ENCODE measurements around the gene TGM1. TPM values are rescaled to one million over a fixed set of nuclear protein-coding genes. Genes with fewer than 3 reads are reported as not detected.
A peak's percentile ranks its signal among the peaks of the same experiment; 100 is the strongest.

The TGM1 gene
- total and polyA plus RNA-seq, 10 of the 15 experiments (the other 5 are each of a cell fraction or from before 2014, with no cell fraction given) = 0.05 to 5.9 (median 1.8) TPM

DNA sequence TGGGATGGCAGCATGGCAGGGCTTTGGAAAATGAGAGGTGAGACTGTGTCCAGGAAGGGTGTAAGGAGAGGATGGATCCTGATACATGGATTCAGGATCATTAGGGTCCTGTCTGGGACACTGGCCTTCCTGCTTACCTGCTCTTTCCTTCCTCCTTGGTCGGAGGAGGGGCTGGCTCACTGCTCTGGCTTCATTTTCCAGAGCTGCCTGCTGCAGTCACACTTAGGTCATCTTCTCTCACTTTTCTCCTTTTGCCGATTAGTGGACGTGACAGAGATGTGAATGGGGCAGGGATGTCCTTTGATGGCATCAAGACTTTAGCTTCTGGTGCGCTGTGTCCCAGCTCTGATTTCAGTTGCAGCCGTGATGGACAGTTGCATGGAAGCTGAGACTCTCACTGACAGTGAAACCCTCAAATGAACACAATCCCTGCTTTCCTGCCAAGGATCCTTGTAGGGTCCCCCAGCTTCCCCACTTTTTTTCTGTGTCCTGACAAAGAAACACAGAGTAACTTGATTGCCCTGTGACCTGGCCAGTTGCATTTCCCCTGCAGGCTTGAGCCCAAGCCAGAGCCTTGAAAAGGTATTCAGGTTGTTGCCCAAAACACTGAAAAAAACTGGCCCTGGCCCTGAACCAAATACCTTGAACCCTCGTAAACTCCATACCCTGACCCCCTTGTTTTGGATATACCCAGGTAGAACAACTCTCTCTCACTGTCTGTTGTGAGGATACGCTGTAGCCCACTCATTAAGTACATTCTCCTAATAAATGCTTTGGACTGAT is 45.6 kb upstream of the TGM1 start:
- H3K36me3 ChIP-seq (ENCODE audit: control insufficient read depth in 2 of 2, insufficient read depth in 2 of 2, low read length in 1 of 2) = peaks cover 11 to 21% of the 10 kb centered on the region in 2 experiments; a peak in 3 of 4 replicates
- no peak overlapping the region for H2AFZ ChIP-seq (ENCODE audit: control insufficient read depth, low read depth, low read length)
- ChIA-PET SMC1A (ENCODE audit: uncharacterized antibody, unreplicated experiment) (interaction anchor here (0.5 to 4.9 kb wide), 17 partner anchors 11 to 608 kb away, joined by 3 to 36 read pairs (median 5); partner anchors contain the start of genes IPO4, MDP1 and TINF2), POLR2A (interaction anchor here (0.6 to 3.3 kb wide), 10 partner anchors 9 to 194 kb away, joined by 3 to 26 read pairs (median 4); partner anchors contain the start of genes CHMP4A, DCAF11, DHRS1 and NOP9), RAD21 (ENCODE audit: unreplicated experiment) (interaction anchor here (0.7 to 4.0 kb wide), 27 partner anchors 9 to 719 kb away, joined by 3 to 52 read pairs (median 5); partner anchors contain the start of genes CHMP4A, DHRS1, IPO4 and IRF9), CTCF (interaction anchor here (0.6 to 7.9 kb wide), 57 partner anchors 10 to 1302 kb away, joined by 3 to 149 read pairs (median 4); partner anchors contain the start of genes ADCY4, CHMP4A, DHRS1 and IPO4)
- FAIRE-seq (no peak), ATAC-seq (no peak), DNase-seq (ENCODE audit: low read depth, low spot score) (no peak)
- whole genome bisulfite sequencing (ENCODE audit: insufficient coverage, insufficient replicate concordance, low lambda C conversion rate, missing lambda C conversion rate) = 69% methylated on average over 7 of the region's 7 CpGs
- no peak overlapping the region for H3K4me3 ChIP-seq
- in situ Hi-C loops (cut with MboI) = no loop called here
- H3K9me3 ChIP-seq (replicated peaks; ENCODE audit: control insufficient read depth, insufficient read depth, low read length) = no peaks in the 10 kb centered on the region
- H3K27ac ChIP-seq (ENCODE audit: control insufficient read depth, insufficient read depth) = no peak overlapping the region
- BruUV-seq (replicated peaks) = no TSS peak
- H4K20me1 ChIP-seq (ENCODE audit: control insufficient read depth, insufficient read depth) = no peaks in the 10 kb centered on the region
- no peak overlapping the region for H3K4me2 ChIP-seq (ENCODE audit: control insufficient read depth, insufficient read depth)
- no peak overlapping the region for H3K9ac ChIP-seq (ENCODE audit: control insufficient read depth, insufficient read depth, low read length)
- H3K27me3 ChIP-seq (replicated peaks in 1 of 2; ENCODE audit: control insufficient read depth in 2 of 2, insufficient read depth in 2 of 2, low read length in 1 of 2) = no peaks in the 10 kb centered on the region
- no peaks in the 10 kb centered on the region for H3K79me2 ChIP-seq (ENCODE audit: control insufficient read depth, insufficient read depth, low read length)
- intact Hi-C loops (cut with micrococcal nuclease; ENCODE audit: unreplicated experiment) = no loop called here
- H3K4me1 ChIP-seq (ENCODE audit: control insufficient read depth, insufficient read depth, low read length) = peaks cover 33% of the 10 kb centered on the region
- TF ChIP-seq IKZF1 (conservative IDR thresholded peaks at IDR 0.05) (0 out of 2 replicates have a peak, but pooled peaks have one; percentile 6), NBN (IDR thresholded peaks at IDR 0.05) (peak; percentile 8; the same call in 1 of the 2 replicates), NFIC (IDR thresholded peaks at IDR 0.05; ENCODE audit: low read depth, low read length) (no peak), FOXK2 (IDR thresholded peaks at IDR 0.05) (no peak), SIX5 (IDR thresholded peaks at IDR 0.05; ENCODE audit: low read depth, low read length, severe bottlenecking) (no peak), ZBTB40 (IDR thresholded peaks at IDR 0.05; ENCODE audit: borderline replicate concordance) (no peak), SREBF2 (IDR thresholded peaks at IDR 0.05; ENCODE audit: low read length) (no peak), YBX1 (IDR thresholded peaks at IDR 0.05) (no peak), ZNF24 (IDR thresholded peaks at IDR 0.05) (no peak)
- TF ChIP-seq, protein P1, sequence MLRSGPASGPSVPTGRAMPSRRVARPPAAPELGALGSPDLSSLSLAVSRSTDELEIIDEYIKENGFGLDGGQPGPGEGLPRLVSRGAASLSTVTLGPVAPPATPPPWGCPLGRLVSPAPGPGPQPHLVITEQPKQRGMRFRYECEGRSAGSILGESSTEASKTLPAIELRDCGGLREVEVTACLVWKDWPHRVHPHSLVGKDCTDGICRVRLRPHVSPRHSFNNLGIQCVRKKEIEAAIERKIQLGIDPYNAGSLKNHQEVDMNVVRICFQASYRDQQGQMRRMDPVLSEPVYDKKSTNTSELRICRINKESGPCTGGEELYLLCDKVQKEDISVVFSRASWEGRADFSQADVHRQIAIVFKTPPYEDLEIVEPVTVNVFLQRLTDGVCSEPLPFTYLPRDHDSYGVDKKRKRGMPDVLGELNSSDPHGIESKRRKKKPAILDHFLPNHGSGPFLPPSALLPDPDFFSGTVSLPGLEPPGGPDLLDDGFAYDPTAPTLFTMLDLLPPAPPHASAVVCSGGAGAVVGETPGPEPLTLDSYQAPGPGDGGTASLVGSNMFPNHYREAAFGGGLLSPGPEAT (IDR thresholded peaks at IDR 0.05; ENCODE audit: low read depth) = 0 out of 2 replicates have a peak, but pooled peaks have one; percentile 3
- TF ChIP-seq, protein P2, sequence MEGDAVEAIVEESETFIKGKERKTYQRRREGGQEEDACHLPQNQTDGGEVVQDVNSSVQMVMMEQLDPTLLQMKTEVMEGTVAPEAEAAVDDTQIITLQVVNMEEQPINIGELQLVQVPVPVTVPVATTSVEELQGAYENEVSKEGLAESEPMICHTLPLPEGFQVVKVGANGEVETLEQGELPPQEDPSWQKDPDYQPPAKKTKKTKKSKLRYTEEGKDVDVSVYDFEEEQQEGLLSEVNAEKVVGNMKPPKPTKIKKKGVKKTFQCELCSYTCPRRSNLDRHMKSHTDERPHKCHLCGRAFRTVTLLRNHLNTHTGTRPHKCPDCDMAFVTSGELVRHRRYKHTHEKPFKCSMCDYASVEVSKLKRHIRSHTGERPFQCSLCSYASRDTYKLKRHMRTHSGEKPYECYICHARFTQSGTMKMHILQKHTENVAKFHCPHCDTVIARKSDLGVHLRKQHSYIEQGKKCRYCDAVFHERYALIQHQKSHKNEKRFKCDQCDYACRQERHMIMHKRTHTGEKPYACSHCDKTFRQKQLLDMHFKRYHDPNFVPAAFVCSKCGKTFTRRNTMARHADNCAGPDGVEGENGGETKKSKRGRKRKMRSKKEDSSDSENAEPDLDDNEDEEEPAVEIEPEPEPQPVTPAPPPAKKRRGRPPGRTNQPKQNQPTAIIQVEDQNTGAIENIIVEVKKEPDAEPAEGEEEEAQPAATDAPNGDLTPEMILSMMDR (IDR thresholded peaks at IDR 0.05 in 2 of 3, conservative IDR thresholded peaks at IDR 0.05 in 1 of 3; ENCODE audit: control insufficient read depth in 2 of 3, extremely low read depth in 1 of 3, insufficient read depth in 1 of 3, low read depth in 3 of 3, low read length in 3 of 3) = no peak
